ENCODE measurements around the gene ENHO. TPM values are rescaled to one million over a fixed set of nuclear protein-coding genes. Genes with fewer than 3 reads are reported as not detected.

Gene ENHO
- total and polyA plus RNA-seq, 2 experiments from 2014 or later: 1.5 to 9.4 TPM

- no peak for DNase-seq (ENCODE audit: low spot score)
- no peaks in the 10 kb centered on the region for H3K79me2 ChIP-seq
- no peaks in the 10 kb centered on the region for H3K9me3 ChIP-seq (ENCODE audit: low read depth)
- H2AFZ ChIP-seq: no peak overlapping the region
- no peak overlapping the region for H3K4me2 ChIP-seq
- TF ChIP-seq EZH2 (IDR thresholded peaks at IDR 0.05; ENCODE audit: borderline replicate concordance) (no peak), CTCF (IDR thresholded peaks at IDR 0.05; ENCODE audit: poor library complexity) (no peak), EZH2phosphoT487 (IDR thresholded peaks at IDR 0.05; ENCODE audit: low read depth, severe bottlenecking, unreplicated experiment) (no peak)
- WGBS (ENCODE audit: low lambda C conversion rate, missing lambda C conversion rate): 91% methylated on average over 7 of the region's 7 CpGs
- H3K4me3 ChIP-seq: no peak overlapping the region
- H3K36me3 ChIP-seq (replicated peaks; ENCODE audit: insufficient read depth, low read depth): no peaks in the 10 kb centered on the region
- H3K27me3 ChIP-seq: no peaks in the 10 kb centered on the region
- H3K9me2 ChIP-seq (replicated peaks; ENCODE audit: insufficient read depth): no peaks in the 10 kb centered on the region
- no peaks in the 10 kb centered on the region for H3K4me1 ChIP-seq (ENCODE audit: insufficient read depth)
- H4K20me1 ChIP-seq (ENCODE audit: insufficient read depth, poor library complexity, severe bottlenecking): no peaks in the 10 kb centered on the region
- no peak overlapping the region for H3K27ac ChIP-seq
These were observed 16.2 kb downstream of the ENHO start for GRCh38 chr9:34506623-34507022.

DNA sequence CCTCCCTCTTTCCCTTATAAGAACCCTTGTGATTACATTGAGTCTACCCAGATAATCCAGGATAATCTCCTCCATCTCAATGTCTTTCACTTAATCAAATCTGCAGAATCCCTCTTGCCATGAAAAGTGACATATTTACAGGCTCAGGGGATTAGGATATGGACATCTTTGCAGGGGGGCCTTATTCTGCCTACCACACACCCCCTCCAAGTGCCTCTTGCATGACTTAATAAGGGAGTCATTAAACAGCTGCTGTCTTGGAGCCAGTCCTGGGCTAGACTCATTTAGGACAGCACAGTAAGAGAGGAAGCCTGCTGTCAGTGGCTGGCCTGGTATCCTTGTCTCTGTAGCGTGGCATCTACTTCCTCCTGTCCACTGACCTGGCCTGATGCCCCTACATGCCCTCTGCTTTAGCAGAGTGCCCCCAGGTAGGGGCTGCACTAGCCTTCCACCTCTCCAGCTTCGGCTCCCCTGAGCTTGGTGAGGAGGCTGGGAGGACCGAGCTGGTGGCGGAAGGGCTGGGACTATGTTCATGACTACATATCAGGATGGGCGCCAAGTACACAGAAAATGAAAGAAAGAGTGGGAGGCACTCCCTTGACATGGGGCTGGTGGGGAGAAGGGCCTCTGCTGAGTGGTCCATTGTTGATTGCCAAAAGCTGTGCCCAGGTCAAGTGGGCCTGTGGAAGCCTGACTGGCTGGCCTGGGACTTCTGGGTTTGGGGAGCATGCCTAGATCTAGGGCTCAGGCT, 17.2 kb downstream of the ENHO start:
- Histone ChIP-seq H3K36me3 (replicated peaks; ENCODE audit: insufficient read depth, low read depth) (no peaks in the 10 kb centered on the region), H4K20me1 (ENCODE audit: insufficient read depth, poor library complexity, severe bottlenecking) (no peaks in the 10 kb centered on the region), H3K4me1 (ENCODE audit: insufficient read depth) (no peaks in the 10 kb centered on the region), H3K9me2 (replicated peaks; ENCODE audit: insufficient read depth) (no peaks in the 10 kb centered on the region), H3K9me3 (ENCODE audit: low read depth) (no peaks in the 10 kb centered on the region), H3K4me2 (no peak overlapping the region), H3K27ac (no peak overlapping the region), H3K27me3 (no peaks in the 10 kb centered on the region), H2AFZ (no peak overlapping the region), H3K79me2 (no peaks in the 10 kb centered on the region), H3K4me3 (no peak overlapping the region)
- TF ChIP-seq CTCF (IDR thresholded peaks at IDR 0.05; ENCODE audit: poor library complexity): no peak
- no peak for TF ChIP-seq EZH2phosphoT487 (IDR thresholded peaks at IDR 0.05; ENCODE audit: low read depth, severe bottlenecking, unreplicated experiment)
- no peak for TF ChIP-seq EZH2 (IDR thresholded peaks at IDR 0.05; ENCODE audit: borderline replicate concordance)
- DNase-seq (ENCODE audit: low spot score): no peak
- WGBS (ENCODE audit: low lambda C conversion rate, missing lambda C conversion rate): 90% methylated on average over 5 of the region's 5 CpGs

DNA sequence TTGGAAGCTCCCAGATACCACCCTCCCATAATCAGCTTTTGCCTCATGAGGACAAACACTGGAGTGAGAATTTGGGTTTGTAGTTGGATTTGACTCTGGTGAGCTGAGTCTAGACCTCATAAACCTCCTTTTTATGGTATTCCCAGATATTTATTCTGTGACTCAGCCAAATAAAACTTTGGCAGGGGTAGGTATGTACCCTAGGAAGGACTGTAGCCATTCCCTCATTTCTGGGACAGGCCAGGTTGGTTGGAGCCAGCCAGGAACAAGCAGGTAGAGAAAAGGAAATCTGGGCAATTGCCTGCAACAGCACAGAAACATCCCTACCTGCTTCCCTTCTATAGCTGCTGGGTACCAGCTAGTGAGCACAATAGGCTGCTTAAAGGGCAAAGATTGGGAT, 19.4 kb downstream of the ENHO start:
- TF ChIP-seq CTCF (IDR thresholded peaks at IDR 0.05; ENCODE audit: poor library complexity) (no peak), EZH2 (IDR thresholded peaks at IDR 0.05; ENCODE audit: borderline replicate concordance) (no peak), EZH2phosphoT487 (IDR thresholded peaks at IDR 0.05; ENCODE audit: low read depth, severe bottlenecking, unreplicated experiment) (no peak)
- Histone ChIP-seq H3K27me3 (peaks cover 13% of the 10 kb centered on the region), H3K9me2 (replicated peaks; ENCODE audit: insufficient read depth) (no peaks in the 10 kb centered on the region), H3K4me1 (ENCODE audit: insufficient read depth) (no peaks in the 10 kb centered on the region), H2AFZ (no peak overlapping the region), H3K27ac (no peak overlapping the region), H3K4me2 (no peak overlapping the region), H3K4me3 (no peak overlapping the region), H3K79me2 (no peaks in the 10 kb centered on the region), H4K20me1 (ENCODE audit: insufficient read depth, poor library complexity, severe bottlenecking) (no peaks in the 10 kb centered on the region), H3K36me3 (replicated peaks; ENCODE audit: insufficient read depth, low read depth) (no peaks in the 10 kb centered on the region), H3K9me3 (ENCODE audit: low read depth) (no peaks in the 10 kb centered on the region)
- DNase-seq (ENCODE audit: low spot score): no peak
